Adrenal gland (tissue), 5 donors: ENCODE data around the gene LRRN2.

ENCODE experiments used
- POLR2A ChIP-seq, 2 donors: fragments of 450-650 bp; IDR thresholded peaks; one replicate each; pipeline ENCODE4 v1.6.1; 2017; ENCODE audit warnings: antibody characterized with exemption in 2 of 2, mild to moderate bottlenecking in 2 of 2, moderate library complexity in 1 of 2
- TF ChIP-seq, protein P1 (sequence below), 6 experiments: fragments of 450-650 bp in 4 of 6; fragments of 200-600 bp in 2 of 6; sonication (generic) in 1 of 6; IDR thresholded peaks; 1 replicate in 5 of 6; 2 replicates in 1 of 6; pipeline versions ENCODE4 v1.5.1 to v1.8.0; 2016 to 2021; ENCODE audit warnings: antibody characterized with exemption in 6 of 6, mild to moderate bottlenecking in 2 of 6, moderate library complexity in 1 of 6
- donor health status: DM: no; HTN: no; CAD: no.

DNA sequence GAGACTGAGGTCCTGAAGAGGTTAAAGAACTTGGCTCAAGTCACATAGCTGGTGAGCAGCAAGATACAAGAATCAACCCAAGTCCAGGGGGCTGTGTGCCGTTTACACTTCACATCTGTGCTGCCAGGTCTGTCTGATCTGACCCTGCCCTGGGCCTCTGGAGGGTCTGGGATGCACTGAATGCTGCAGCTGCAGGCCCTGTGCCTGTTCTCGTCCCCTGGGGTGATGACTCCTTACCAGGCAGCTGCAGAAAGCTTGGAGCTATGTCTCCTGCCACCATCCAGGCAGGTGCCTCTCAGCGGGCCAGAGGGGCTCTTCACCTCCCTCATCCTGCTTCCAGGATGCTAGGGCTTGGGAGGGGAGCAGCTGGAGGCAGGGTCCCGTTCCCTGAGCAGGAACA lies 63.5 kb downstream of the LRRN2 start:
- TF ChIP-seq, protein P1, sequence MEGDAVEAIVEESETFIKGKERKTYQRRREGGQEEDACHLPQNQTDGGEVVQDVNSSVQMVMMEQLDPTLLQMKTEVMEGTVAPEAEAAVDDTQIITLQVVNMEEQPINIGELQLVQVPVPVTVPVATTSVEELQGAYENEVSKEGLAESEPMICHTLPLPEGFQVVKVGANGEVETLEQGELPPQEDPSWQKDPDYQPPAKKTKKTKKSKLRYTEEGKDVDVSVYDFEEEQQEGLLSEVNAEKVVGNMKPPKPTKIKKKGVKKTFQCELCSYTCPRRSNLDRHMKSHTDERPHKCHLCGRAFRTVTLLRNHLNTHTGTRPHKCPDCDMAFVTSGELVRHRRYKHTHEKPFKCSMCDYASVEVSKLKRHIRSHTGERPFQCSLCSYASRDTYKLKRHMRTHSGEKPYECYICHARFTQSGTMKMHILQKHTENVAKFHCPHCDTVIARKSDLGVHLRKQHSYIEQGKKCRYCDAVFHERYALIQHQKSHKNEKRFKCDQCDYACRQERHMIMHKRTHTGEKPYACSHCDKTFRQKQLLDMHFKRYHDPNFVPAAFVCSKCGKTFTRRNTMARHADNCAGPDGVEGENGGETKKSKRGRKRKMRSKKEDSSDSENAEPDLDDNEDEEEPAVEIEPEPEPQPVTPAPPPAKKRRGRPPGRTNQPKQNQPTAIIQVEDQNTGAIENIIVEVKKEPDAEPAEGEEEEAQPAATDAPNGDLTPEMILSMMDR (IDR thresholded peaks at IDR 0.05) = no peak
- TF ChIP-seq POLR2A (IDR thresholded peaks at IDR 0.05) = no peak
